G401 (cell line): ENCODE measurements around the gene WASF2. TPM values are rescaled to one million over a fixed set of nuclear protein-coding genes. Genes with fewer than 3 reads are reported as not detected.
"Not testable (repeated sequence)": the region's sequence is repeated elsewhere in the genome, so short reads cannot be mapped to it uniquely, and the experiment has no call there.

Source experiments
- DNase-seq: peaks from one replicate; pipeline ENCODE4 v3.0.0-alpha.2; 2015; ENCODE audit warnings: low spot score
- in situ Hi-C: cut with HindIII; loops from 2 replicates; pipeline ENCODE4 v1.10.0; 2016; ENCODE audit warnings: low sequenced_read_pairs, mixed read lengths
- total RNA-seq: library from RNA; depleted of rRNA; stranded (reverse); fragments of >200 nt; shearing (Covaris generic); gene quantifications from 2 replicates; pipeline ENCODE4 v1.2.3, GENCODE V29; 2014

WASF2 gene
- total RNA-seq, 1 experiment from 2014 or later: 14.2 TPM

DNA sequence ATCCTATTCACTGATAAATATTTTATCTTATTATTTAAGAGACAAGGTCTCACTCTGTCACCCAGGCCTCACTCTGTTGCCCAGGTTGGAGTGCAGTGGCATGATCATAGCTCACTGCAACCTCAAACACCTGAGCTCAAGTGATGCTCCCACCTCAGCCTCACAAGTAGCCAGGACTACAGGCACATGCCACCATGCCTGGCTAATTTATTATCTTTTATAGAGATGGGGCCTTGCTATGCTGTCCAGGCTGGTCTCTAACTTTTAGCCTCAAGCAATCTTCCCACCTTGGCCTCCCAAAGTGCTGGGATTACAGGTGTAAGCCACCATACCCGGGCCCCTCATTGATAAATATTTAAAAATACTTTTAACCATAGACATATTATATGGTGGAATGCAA lies 57.2 kb downstream of the WASF2 start:
- in situ Hi-C loops, DNase-seq: not testable (repeated sequence)

DNA sequence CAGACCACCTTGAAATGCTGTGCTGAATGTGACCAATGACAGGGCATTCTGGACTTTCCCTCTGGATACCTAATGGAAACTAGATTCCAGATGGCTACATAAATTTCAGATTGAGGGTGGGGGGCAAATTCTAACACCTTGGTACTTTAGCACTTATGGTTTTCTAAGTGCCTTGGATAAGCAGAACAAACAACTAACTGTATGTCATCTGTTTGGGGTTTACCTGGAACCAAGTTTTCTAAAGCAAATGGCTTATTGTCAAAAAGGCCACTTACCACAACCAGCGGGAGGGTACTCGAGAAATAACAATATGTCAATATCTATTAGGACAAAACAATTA lies 58.4 kb downstream of the WASF2 start:
- in situ Hi-C loops: no loop called here
- DNase-seq: no peak

DNA sequence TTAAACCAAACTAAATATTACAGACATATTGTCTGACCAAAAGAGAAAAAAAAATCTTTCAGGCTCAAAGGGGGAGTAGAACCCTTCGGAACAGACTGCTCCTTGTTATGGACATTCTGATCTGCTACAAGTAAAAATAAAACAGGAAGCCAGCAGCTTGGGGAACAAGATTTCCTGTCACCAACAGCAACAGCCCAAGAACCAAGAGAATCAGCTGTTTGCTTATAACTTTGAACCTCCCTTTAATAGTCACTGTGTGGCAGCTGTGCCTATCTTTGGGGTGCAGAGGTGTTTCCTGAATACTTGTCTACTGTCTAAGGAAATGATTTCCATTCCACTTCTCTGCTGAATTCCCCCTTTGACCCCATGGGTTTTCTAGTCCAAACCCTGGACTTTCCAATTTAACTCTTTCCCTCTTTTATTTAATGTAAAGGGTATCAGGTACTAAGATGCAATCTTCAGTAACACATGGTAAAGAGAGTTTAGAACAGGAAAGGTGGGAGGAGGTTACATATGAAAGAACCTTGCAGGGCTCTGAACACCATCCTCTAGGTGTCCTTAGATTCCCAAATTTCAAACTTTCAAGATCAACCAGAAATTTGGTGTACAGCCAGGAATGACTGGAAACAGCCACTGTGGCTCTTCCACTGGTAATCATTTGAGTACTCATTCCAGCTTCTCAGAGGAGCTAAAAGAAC lies 58.9 kb downstream of the WASF2 start:
- peak; percentile 58 for DNase-seq
- in situ Hi-C loops: no loop called here

DNA sequence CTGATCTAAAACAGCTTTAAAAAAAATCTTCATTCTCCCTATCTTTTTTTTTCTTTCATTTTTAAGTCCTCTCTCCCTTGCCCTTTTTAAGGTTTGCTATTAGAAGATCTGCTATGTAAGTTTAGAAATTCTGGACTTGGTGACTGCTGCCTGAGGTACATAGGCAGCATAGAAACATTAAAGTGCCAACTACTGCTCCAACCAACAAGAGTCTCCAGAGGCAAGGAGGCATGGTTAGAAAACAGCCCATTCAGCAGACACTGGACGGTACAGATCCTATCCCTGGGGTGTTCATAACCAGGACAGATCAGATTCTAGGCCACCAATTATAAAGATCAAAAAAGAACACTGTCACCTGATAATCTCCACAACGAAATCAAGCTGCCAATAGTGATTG lies 60.9 kb downstream of the WASF2 start:
- DNase-seq: no peak
- in situ Hi-C loops: no loop called here

DNA sequence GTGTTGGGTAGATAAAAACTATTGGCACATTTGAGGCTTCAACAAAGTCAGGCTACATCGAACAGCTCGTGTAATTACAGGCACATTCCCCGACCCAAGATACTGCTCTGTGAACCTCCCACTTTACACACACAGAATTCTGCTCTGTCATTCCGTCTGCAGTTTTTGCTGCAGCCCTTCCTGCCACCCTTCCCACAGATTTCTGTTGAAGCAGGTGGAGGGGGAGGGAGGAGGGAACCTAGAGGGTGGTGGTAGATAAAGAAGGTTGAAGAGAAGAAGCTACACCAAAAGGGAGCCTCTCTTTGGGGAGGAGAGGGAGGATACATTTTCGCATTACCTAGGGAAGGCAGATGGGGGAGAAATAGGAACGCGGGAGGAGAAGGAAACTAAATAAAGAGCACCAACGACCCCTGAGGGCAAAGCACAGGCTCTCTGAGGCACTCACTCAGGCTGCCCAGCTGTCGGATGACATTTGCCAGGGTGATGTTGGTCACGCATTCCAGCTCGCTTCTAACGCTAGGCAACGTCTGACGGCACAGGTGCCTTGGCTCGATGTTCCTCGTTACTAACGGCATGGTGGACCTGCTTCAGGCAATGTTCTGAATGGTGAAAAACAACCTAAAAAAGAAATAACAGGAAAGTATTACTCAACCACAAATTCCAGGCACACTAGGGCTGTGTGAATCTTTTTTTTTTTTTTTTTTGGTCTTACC lies 61.5 kb downstream of the WASF2 start:
- in situ Hi-C loops: no loop called here
- no peak for DNase-seq

DNA sequence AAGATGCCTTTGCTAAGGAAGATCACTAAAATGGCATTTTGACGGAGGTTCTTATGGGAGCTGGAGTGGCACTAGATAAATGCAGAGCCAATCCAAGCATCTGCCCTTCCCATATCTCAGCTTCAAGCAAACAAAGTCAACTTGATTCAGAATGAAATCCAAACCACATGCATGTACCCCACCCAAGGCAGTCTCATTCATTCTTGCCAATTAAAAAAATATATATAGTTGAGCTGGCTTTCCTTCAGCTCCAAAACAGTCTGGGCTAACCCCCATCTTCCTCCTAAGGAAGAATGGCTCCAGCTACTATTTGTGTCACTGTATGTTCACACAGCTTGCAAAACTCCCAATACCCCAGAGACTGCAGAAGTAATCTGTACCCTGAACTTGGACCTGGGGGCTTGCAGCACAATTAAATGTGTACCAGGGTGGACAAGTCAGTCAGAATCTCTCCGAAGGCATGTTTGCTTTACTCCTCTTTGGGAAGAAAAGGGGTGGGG lies 62.1 kb downstream of the WASF2 start:
- DNase-seq: no peak
- in situ Hi-C loops: no loop called here

DNA sequence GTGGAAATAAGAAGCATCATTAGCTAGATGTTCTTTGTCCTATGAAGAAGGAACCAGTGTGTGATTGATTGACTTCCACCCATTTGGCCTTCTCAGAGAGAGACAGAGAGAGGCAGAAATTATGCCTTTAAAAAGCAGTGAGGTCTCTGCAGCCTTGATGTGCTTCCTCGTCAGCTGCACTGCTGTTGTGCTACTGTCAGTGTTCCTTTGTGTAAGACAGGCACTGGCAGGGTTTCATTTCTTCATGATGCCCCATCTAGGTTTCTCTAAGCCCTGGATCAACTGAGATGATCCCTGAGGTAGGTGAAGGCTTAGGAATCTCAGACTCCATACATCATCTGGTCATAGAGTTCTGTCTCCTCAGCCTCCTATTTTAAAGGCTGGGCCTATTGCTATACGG lies 62.6 kb downstream of the WASF2 start:
- no peak for DNase-seq
- in situ Hi-C loops: no loop called here

DNA sequence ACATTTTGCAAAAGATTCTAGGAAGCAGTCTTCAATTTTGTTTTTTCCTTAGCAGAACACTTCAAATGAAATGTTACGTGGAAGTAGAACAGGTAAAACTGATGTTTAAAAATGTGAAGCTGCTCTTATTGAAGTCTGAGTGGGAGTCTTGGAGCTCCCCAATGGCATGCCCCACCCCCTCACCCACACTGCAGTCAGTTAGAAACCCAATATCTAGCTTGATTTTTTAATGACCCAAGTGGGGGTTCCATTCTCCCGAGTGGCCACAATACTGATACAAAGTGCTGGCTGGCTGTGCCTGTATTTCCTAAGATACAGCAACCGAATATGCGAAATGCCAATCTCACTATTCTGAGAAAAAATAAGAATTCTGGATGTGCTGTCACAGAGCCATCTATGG lies 66.3 kb downstream of the WASF2 start:
- in situ Hi-C loops: loop anchor here (25.0 kb wide), 1 partner anchor 164 kb away; no protein-coding TSS in a partner anchor
- no peak for DNase-seq

DNA sequence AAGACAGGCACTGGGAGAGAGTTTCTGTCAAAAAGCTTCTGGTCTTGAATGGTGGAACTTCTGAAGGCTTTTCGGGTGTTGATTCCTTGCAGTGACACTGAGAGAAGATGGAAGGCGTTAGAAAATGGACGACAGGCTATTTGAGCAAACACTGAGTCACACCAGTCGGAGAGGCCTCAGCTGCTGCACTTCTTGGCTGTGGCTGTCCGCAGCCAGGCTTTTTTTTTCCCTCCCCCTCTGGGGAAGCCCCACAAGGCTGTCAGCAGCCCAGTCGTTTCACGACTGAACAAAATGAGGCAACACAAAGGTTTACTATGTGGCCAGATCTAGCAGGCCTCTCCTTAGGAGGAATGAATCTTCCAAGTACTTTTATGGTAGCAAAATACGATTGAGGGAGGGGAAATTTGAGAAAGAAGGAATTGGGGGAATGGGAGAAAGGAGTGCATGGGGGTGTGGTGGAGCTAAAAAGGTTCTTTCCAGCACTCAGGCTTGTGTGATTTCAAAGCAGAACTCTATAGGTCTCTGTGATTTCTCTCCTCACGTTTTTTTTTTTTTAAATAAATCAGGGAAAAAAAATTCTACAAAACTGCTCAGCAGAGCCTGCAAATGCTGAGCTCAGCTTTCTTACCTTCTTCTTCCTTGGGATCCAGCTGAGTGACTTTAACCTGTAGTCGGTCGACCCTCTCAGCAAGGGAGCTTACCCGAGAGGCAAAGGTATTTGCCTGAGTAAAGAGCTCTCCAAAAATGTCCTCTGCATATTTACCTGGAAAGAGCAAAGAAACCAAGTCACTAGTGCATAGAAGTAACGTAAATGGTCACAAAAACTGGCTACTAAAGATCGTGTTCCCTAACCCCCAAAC lies 71.4 kb downstream of the WASF2 start:
- DNase-seq: no peak
- in situ Hi-C loops: loop anchor here (25.0 kb wide), 1 partner anchor 169 kb away; no protein-coding TSS in a partner anchor

DNA sequence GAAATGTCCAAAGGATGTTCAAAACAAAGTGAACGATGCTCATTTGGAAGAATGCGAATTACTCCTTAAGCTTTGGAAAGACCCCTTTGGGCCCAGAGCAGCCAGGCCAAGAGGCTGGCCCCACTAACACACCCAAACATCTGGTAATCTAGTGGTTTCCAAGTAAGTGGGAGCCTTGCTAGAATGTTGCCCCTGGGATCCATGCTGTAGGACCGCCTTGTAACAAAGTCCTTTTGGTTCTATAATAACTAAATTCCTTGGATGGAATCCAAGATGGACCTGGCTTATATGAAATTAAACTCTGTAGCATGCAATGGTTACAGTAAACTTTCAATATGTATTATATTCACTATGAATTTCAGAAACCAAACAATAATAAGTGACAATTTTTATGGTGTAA lies 72.3 kb downstream of the WASF2 start:
- in situ Hi-C loops: loop anchor here (25.0 kb wide), 1 partner anchor 170 kb away; no protein-coding TSS in a partner anchor
- DNase-seq: no peak

DNA sequence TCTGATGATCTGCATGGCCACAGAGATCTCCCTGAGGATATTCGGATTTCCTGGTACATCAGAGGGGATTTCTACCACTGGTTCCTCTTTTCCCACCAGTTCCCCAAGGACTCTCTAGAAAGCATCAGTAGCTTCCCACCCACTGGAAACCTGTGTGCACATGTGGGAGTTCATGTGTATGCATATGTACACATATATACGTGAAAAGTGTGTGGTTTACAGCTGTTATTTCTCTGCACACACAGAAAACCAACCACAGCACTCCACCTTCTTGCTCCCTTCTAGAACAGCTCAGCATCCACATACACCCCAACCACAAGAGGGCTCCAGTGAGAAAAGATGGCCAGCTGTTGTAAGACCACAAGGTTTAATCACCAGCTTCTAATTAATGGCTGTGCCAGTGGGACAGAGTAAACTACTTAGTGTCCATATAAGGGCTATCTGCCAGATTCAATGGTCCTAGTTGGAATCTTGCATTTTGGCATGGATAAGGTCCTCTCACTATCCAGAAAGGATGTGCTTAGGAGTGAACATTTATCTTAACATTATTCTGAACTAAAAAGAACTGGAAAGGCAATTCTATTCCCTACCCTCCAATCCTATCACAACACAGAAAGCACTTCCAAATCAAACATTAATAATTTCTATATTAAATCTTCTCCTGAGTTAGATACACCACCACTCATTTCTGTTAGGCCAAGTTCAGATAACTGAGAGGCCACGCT lies 73.4 kb downstream of the WASF2 start:
- DNase-seq: peak; percentile 55
- in situ Hi-C loops: loop anchor here (25.0 kb wide), 1 partner anchor 171 kb away; no protein-coding TSS in a partner anchor

DNA sequence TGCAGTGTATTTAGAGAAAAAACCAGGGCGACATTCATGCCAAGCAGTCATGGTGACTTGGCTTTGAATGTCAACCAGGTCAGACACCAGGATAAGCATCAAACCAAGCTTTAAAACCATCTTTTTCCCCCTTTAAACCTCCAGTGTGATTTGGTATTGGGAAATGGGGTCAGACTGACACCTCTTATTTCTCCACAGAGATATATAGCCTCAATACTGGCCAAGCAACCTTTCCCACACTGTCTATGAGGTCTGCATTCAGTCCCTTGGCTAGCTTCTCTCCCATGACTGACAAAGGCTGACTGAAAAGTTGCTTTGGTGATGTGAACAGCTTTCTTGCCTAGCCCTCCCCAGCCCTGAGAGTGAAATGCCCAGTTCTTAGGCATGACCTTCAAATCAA lies 75.9 kb downstream of the WASF2 start:
- in situ Hi-C loops: loop anchor here (25.0 kb wide), 1 partner anchor 173 kb away; no protein-coding TSS in a partner anchor
- no peak for DNase-seq

DNA sequence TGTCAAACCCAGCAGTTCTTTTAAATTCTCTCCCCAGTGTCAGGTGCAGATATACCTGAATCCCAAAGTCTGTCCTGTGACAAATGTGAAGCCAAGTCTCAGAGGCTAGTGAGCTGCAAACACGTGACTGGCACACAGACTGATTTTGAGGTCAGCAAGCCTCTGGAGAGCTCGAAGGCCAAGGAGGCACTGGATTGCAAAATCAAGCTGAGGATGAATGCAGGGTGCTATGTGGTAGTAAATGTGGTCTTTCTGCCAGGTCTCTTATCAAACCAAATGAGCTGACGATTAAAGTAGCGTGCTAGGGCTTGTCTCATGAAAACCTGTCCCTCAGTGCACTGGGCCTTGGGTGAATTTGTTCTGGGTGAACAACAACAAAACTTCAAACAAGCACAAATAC lies 77.0 kb downstream of the WASF2 start:
- in situ Hi-C loops: loop anchor here (25.0 kb wide), 1 partner anchor 174 kb away; no protein-coding TSS in a partner anchor
- DNase-seq: no peak

DNA sequence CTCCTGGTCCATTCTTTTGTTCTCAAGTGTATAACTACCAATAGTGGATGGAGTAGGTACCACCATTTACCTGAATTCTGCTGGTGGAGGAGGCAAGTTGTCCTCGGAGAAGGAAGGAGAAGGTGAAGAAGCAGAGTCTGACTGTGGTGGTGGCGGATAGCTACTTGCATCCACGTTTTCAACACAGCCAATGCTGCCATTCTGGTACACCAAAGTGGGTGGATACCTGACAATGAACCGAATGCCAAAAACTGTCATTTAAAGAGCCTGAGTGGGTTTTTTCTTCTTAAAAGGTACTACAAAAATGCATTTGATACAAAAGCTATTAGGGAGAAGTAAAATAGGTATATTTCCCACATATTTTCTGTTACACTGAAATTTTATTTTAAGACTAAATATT lies 77.5 kb downstream of the WASF2 start:
- in situ Hi-C loops: loop anchor here (25.0 kb wide), 1 partner anchor 175 kb away; no protein-coding TSS in a partner anchor
- no peak for DNase-seq

DNA sequence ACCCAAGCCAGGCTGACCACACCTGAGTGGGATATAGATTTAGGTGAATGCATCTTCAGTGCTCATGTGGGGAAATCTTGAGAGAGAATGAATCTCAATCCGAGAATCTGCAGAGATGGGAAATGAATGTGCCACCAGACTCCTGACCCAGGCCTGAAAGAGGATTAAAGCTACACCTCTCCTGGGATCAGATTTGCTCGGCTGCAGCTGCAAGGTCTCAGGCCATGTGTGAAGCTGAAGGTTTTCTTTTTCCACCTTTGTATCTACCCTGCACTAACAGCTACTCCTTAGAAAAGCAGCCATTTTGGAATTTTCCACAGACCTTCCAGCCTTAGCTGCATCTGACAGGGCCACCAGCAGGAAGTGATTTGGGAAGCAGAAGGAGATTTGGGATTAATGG lies 79.3 kb downstream of the WASF2 start:
- in situ Hi-C loops: loop anchor here (25.0 kb wide), 1 partner anchor 177 kb away; no protein-coding TSS in a partner anchor
- DNase-seq: no peak

DNA sequence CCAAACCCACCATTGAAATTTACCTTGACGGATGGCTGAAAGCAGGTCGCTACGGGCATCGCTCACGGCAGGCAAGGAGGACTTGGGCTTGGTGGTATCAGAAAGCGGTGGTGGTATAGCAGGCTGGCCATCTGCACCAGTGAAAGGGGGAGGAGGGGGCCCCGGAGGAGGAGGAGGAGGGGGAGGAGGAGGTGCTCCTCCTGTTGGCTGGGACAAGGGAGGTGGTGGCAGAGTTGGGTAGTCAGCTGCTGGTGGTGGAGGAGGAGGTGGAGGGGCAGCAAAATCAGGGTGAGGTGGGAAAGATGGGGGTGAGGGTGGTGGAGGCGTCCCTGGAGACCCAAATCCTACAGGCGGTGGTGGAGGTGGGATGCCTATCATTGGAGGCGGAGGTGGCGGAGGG lies 80.3 kb downstream of the WASF2 start:
- in situ Hi-C loops: loop anchor here (25.0 kb wide), 1 partner anchor 178 kb away; no protein-coding TSS in a partner anchor
- DNase-seq: no peak

DNA sequence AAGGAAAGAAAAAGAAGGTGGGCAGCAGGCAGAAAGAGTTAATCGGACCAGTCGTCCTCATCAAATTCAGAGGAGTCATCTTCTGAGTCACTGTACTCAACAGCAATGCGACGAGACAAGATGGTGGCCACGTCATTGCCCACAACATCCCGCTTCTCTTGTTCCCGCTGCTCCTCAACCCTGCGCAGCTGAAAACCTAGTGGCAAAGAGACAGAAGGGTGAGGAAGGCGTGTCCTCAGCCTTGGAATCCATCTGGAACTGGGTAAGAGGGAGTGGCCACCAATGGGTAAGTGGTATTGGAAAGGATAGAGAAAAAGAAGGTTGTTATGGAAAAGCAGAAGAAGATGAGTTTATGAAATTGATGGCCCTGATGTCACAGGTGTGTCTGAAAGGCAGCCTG lies 81.8 kb downstream of the WASF2 start:
- in situ Hi-C loops: loop anchor here (25.0 kb wide), 1 partner anchor 179 kb away; no protein-coding TSS in a partner anchor

DNA sequence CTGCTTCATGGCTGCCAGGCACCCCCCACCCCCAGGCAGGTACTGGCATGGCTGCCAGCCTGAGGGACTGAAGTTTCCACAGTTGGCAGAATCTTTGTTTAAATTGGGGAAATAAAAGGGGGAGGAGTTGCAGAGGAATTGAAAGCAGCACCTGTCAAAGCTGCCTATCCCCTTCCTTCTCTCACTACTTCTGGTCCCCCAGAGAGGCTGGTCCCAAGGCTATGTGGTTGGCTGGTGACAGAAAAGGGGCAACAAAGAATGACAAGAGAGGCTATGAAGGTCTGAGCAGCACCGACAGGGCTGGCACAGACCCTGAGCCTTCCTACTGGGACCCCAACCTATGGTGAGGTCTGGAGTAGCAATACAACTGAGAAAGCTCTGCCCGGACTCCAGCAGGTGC lies 83.2 kb downstream of the WASF2 start:
- not testable (repeated sequence) for DNase-seq

More for the DNA sequence above, 81.8 kb downstream of the WASF2 start:
- no peak for DNase-seq

DNA sequence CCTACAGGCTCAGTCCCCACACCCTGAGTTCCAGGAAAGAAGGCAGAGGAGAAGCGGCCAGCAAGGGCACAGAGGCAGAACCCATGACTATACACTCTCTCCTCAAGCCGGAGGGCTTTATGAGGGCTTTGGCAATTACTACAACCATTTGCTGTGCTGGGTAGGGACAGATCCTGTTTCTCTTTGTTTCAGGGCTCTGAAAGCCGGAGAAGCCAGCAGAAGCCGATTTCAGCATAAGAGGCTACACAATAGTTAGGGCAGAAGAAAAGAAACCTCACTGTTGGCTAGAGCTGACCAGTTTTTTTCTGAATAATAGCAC lies 83.6 kb downstream of the WASF2 start:
- in situ Hi-C loops: loop anchor here (25.0 kb wide), 1 partner anchor 181 kb away; no protein-coding TSS in a partner anchor
- no peak for DNase-seq

More for the DNA sequence above, 83.2 kb downstream of the WASF2 start:
- in situ Hi-C loops: loop anchor here (25.0 kb wide), 1 partner anchor 181 kb away; no protein-coding TSS in a partner anchor
